ENCODE results near the gene NPB. TPM values are rescaled to one million over a fixed set of nuclear protein-coding genes. Genes with fewer than 3 reads are reported as not detected.

NPB gene
- total and polyA plus RNA-seq, 3 experiments from 2014 or later, result 0.57 to 0.62 TPM; not detected in 1

DNA sequence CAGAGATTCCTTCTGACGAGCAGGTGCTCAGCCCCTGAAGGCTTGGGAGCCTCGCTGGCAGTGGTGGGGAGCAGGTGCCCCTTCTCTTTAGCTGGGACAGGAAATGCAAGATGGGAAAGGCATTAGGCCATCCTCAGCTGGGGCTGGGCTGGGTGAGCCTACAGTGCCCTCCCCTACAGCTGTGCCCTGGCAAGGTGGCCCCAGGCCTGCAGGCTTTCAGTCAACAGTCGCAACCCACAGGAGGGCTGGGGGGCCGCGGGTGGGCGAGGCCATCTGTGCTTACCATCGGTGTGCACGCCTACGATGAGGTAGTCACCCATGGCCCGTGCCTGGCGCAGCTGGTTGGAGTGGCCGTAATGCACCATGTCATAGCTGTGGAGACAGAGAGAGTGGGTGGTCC is 7.2 kb downstream of the NPB start:
- H3K4me3 ChIP-seq (ENCODE audit: low read length), result no peak overlapping the region
- peaks cover 16% of the 10 kb centered on the region for H3K36me3 ChIP-seq (ENCODE audit: insufficient read depth, low read length)
- no peaks in the 10 kb centered on the region for H3K9me3 ChIP-seq (ENCODE audit: low read length)
- ChIA-PET POLR2A (no interaction called here), CTCF (interaction anchor here (1.7 kb wide), 1 partner anchor 19 kb away, joined by 5 read pairs; the partner anchor contains the start of gene MAFG)
- peak overlapping the region in 1 of 8 donors; percentile 46 for H3K27ac Mint-ChIP-seq
- no peaks in the 10 kb centered on the region for H3K27me3 ChIP-seq (ENCODE audit: insufficient read depth, low read length, poor library complexity, severe bottlenecking)
- H3K9me3 Mint-ChIP-seq, result no peaks in the 10 kb centered on the region
- peaks cover 0 to 61% (median 6%) of the 10 kb centered on the region in 3 donors for H3K36me3 Mint-ChIP-seq
- H3K27ac ChIP-seq (ENCODE audit: low read depth, low read length), result no peak overlapping the region
- peak overlapping the region in 3 of 7 donors; percentile 27 to 88 (median 33) for H3K4me3 Mint-ChIP-seq
- H3K4me1 Mint-ChIP-seq, result peaks cover 0 to 27% (median 6%) of the 10 kb centered on the region in 3 donors
- no peak for DNase-seq
- no peaks in the 10 kb centered on the region for H3K27me3 Mint-ChIP-seq
- H3K4me1 ChIP-seq (ENCODE audit: insufficient read depth, low read length), result peaks cover 16% of the 10 kb centered on the region

- Histone ChIP-seq H3K27me3 (ENCODE audit: insufficient read depth, low read length, poor library complexity, severe bottlenecking) (no peaks in the 10 kb centered on the region), H3K4me1 (ENCODE audit: insufficient read depth, low read length) (peaks cover 16% of the 10 kb centered on the region), H3K36me3 (ENCODE audit: insufficient read depth, low read length) (peaks cover 26% of the 10 kb centered on the region), H3K4me3 (ENCODE audit: low read length) (peak overlapping the region; percentile 68), H3K27ac (ENCODE audit: low read depth, low read length) (peak overlapping the region; percentile 69), H3K9me3 (ENCODE audit: low read length) (no peaks in the 10 kb centered on the region)
- Mint-ChIP-seq H3K4me1 (peaks cover 0 to 27% (median 6%) of the 10 kb centered on the region in 3 donors), H3K36me3 (peaks cover 0 to 65% (median 6%) of the 10 kb centered on the region in 3 donors), H3K4me3 (peak overlapping the region; percentile 84 to 89 (median 88)), H3K27ac (peak overlapping the region in 7 of 8 donors; percentile 38 to 88 (median 57)), H3K27me3 (no peaks in the 10 kb centered on the region), H3K9me3 (no peaks in the 10 kb centered on the region)
- no peak for DNase-seq
- ChIA-PET POLR2A (interaction anchor here (1.0 kb wide), 1 partner anchor 17 kb away, joined by 3 read pairs; the partner anchor contains the start of gene MAFG), CTCF (interaction anchor here (1.7 kb wide), 1 partner anchor 18 kb away, joined by 5 read pairs; the partner anchor contains the start of gene MAFG)
These were observed 8.2 kb downstream of the NPB start for GRCh38 chr17:81909966-81910839.

- POLR2A ChIA-PET, result interaction anchor here (0.6 to 1.0 kb wide), 2 partner anchors 17 to 18 kb away, joined by 3 read pairs; partner anchors contain the start of gene MAFG
- peaks cover 16% of the 10 kb centered on the region for H3K4me1 ChIP-seq (ENCODE audit: insufficient read depth, low read length)
- Mint-ChIP-seq H3K36me3 (peaks cover 0 to 70% (median 6%) of the 10 kb centered on the region in 3 donors), H3K4me3 (peak overlapping the region; percentile 84 to 89 (median 88)), H3K4me1 (peaks cover 2 to 29% (median 7%) of the 10 kb centered on the region in 3 donors), H3K9me3 (no peaks in the 10 kb centered on the region), H3K27ac (peak overlapping the region in 2 of 8 donors; percentile 39 to 88), H3K27me3 (no peaks in the 10 kb centered on the region)
- H3K9me3 ChIP-seq (ENCODE audit: low read length), result no peaks in the 10 kb centered on the region
- CTCF ChIA-PET, result no interaction called here
- H3K36me3 ChIP-seq (ENCODE audit: insufficient read depth, low read length), result peaks cover 32% of the 10 kb centered on the region
- DNase-seq, result no peak
- peak overlapping the region; percentile 69 for H3K27ac ChIP-seq (ENCODE audit: low read depth, low read length)
- peak overlapping the region; percentile 68 for H3K4me3 ChIP-seq (ENCODE audit: low read length)
- H3K27me3 ChIP-seq (ENCODE audit: insufficient read depth, low read length, poor library complexity, severe bottlenecking), result no peaks in the 10 kb centered on the region
These were observed 8.8 kb downstream of the NPB start for GRCh38 chr17:81910840-81911276.

DNA sequence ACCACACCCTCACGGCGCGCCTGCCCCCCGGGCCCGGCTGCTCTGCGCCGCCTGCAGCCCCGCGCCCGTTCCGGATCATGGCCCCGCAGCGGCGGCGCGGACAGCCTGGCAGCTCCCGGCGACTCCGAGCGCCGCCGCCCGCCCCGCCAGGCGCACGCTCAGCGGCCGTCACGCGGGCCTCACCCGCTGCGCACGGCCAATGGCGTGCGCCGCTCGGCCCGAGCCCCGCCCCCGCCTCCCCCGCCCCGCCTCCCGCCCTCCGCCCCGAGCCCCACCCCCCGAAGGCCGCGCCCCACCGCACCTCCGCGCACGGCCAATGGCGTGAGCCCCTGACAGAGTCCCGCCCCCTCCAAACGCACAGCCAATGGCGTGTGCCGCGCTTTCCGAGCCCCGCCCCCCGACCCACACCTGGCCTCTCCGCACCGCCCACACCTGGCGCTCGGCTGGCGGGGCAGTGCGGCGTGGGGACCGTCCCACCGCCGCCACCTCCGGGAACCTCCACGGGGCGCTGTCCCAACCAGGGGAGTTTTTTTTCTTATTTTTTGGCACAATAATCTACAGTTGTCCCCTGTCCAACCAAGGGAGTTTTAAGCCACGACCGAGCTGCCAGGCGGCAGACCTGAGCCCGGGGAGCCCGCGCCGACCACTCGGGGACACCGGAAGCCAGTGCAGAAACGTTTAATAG is 9.4 kb downstream of the NPB start, which contains the start of gene PCYT2:
Gene PCYT2, minus strand, starts transcription at position 123 of the 685 bp plus-strand sequence. Its CDS starts 44 bp downstream, at position 79.
- Mint-ChIP-seq H3K4me3 (peak within 1 kb of the TSS; percentile 84 to 90 (median 88)), H3K27ac (peak within 1 kb of the TSS in 7 of 8 donors; percentile 54 to 88 (median 70)), H3K27me3 (no peaks in the 10 kb centered on the region), H3K36me3 (peaks cover 0 to 68% (median 6%) of the 10 kb centered on the region in 3 donors), H3K4me1 (peaks cover 7 to 35% (median 10%) of the 10 kb centered on the region in 3 donors), H3K9me3 (no peaks in the 10 kb centered on the region)
- Histone ChIP-seq H3K27me3 (ENCODE audit: insufficient read depth, low read length, poor library complexity, severe bottlenecking) (no peaks in the 10 kb centered on the region), H3K27ac (ENCODE audit: low read depth, low read length) (peak within 1 kb of the TSS; percentile 69), H3K4me3 (ENCODE audit: low read length) (peak within 1 kb of the TSS; percentile 68), H3K4me1 (ENCODE audit: insufficient read depth, low read length) (peaks cover 21% of the 10 kb centered on the region), H3K36me3 (ENCODE audit: insufficient read depth, low read length) (peaks cover 32% of the 10 kb centered on the region), H3K9me3 (ENCODE audit: low read length) (no peaks in the 10 kb centered on the region)
- peak; percentile 89 to 95 (median 91) for DNase-seq
- ChIA-PET CTCF (no interaction called here), POLR2A (interaction anchor here (0.6 to 1.0 kb wide), 2 partner anchors 16 to 19 kb away, joined by 3 read pairs; partner anchors contain the start of gene MAFG)

GRCh38 chr17:81911969-81912368 is 9.9 kb downstream of the NPB start:
- Mint-ChIP-seq H3K36me3 (peaks cover 0 to 67% (median 6%) of the 10 kb centered on the region in 3 donors), H3K4me3 (peak overlapping the region; percentile 44 to 90 (median 70)), H3K9me3 (no peaks in the 10 kb centered on the region), H3K4me1 (peaks cover 12 to 41% (median 14%) of the 10 kb centered on the region in 3 donors), H3K27ac (peak overlapping the region in 5 of 8 donors; percentile 21 to 70 (median 32)), H3K27me3 (no peaks in the 10 kb centered on the region)
- POLR2A ChIA-PET, result no interaction called here
- H3K27me3 ChIP-seq (ENCODE audit: insufficient read depth, low read length, poor library complexity, severe bottlenecking), result no peaks in the 10 kb centered on the region
- CTCF ChIA-PET, result no interaction called here
- H3K9me3 ChIP-seq (ENCODE audit: low read length), result no peaks in the 10 kb centered on the region
- no peak overlapping the region for H3K4me3 ChIP-seq (ENCODE audit: low read length)
- DNase-seq, result no peak
- no peak overlapping the region for H3K27ac ChIP-seq (ENCODE audit: low read depth, low read length)
- H3K4me1 ChIP-seq (ENCODE audit: insufficient read depth, low read length), result peaks cover 26% of the 10 kb centered on the region
- peaks cover 32% of the 10 kb centered on the region for H3K36me3 ChIP-seq (ENCODE audit: insufficient read depth, low read length)

DNA sequence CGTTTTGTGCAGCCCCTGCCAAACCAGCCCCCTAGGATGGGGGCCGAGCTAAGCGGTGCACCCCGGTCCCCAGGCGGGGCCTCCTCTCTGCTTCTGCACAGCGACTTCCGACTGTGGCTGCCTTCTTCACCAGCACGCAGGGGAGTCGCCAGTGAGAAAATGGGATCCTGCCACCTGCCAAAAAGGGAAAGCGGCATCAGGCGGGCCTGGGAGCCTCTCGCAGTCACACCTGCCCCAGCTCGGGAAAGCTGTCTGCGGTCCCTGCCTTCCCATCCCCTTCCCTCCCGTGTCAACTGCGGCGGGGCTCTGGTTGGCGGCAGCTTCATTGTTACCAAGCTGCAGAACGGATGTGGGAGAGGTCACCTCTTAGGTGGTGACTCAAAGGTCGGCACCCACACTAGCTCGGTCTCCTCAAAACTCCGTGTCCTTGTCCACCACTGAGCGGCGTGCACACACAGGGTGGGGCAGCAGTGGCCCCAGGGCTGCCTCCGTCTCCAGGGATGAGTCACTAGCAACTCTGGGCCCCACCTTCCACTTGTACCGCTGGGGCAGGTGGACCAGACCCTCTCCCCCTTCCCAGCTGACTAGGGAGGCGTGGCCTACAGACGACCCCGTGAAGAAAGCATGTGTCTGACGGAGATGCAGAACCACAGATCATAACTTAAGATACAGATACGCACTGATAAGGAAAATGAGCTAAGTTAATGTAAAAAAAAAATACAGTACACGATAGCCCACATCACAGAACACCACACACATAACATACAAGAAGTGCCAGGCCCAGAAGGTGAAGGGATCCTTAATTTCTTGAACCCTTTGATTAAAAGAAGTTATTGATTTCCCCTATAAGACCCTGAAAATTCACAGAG is 10.6 kb downstream of the NPB start:
- ChIA-PET CTCF (no interaction called here), POLR2A (interaction anchor here (1.2 kb wide), 1 partner anchor 13 kb away, joined by 4 read pairs; no protein-coding TSS in a partner anchor)
- Histone ChIP-seq H3K4me3 (ENCODE audit: low read length) (no peak overlapping the region), H3K4me1 (ENCODE audit: insufficient read depth, low read length) (peaks cover 31% of the 10 kb centered on the region), H3K9me3 (ENCODE audit: low read length) (no peaks in the 10 kb centered on the region), H3K27ac (ENCODE audit: low read depth, low read length) (no peak overlapping the region), H3K27me3 (ENCODE audit: insufficient read depth, low read length, poor library complexity, severe bottlenecking) (no peaks in the 10 kb centered on the region), H3K36me3 (ENCODE audit: insufficient read depth, low read length) (peaks cover 32% of the 10 kb centered on the region)
- peaks cover 17 to 45% (median 19%) of the 10 kb centered on the region in 3 donors for H3K4me1 Mint-ChIP-seq
- DNase-seq, result no peak
- peak overlapping the region; percentile 3 to 82 (median 38) for H3K4me3 Mint-ChIP-seq
- no peaks in the 10 kb centered on the region for H3K9me3 Mint-ChIP-seq
- no peaks in the 10 kb centered on the region for H3K27me3 Mint-ChIP-seq
- peak overlapping the region in 4 of 8 donors; percentile 5 to 71 (median 53) for H3K27ac Mint-ChIP-seq
- H3K36me3 Mint-ChIP-seq, result peaks cover 0 to 69% (median 6%) of the 10 kb centered on the region in 3 donors

Data from CD8-positive, alpha-beta memory T cell (primary cell).